HEK293T (cell line): ENCODE data around the gene SAT1.

Experiments used
- BHLHE40 ChIP-seq: fragments of 450-650 bp; IDR thresholded peaks from 2 replicates; pipeline ENCODE4 v1.6.1; 2016; ENCODE audit warnings: mild to moderate bottlenecking, moderate library complexity, borderline replicate concordance
- ELF4 ChIP-seq: fragments of 450-650 bp; IDR thresholded peaks from 2 replicates; pipeline ENCODE4 v1.6.1; 2017; ENCODE audit warnings: antibody characterized with exemption
- FOXA1 ChIP-seq: fragments of 450-650 bp; IDR thresholded peaks from 2 replicates; pipeline ENCODE4 v1.6.1; 2016; ENCODE audit warnings: mild to moderate bottlenecking
- FOXK2 ChIP-seq: fragments of 450-650 bp; IDR thresholded peaks from 2 replicates; pipeline ENCODE4 v1.6.1; 2016; ENCODE audit warnings: mild to moderate bottlenecking
- LEF1 ChIP-seq: fragments of 450-650 bp; IDR thresholded peaks from 2 replicates; pipeline ENCODE4 v1.6.1; 2017; ENCODE audit warnings: mild to moderate bottlenecking, borderline replicate concordance
- SP1 ChIP-seq: fragments of 450-650 bp; IDR thresholded peaks from 2 replicates; pipeline ENCODE4 v1.6.1; 2017

GRCh38 chrX:23820235-23820782 is 37.3 kb downstream of the SAT1 start:
- TF ChIP-seq FOXK2 (no peak), FOXA1 (no peak), SP1 (no peak), BHLHE40 (no peak), LEF1 (no peak), ELF4 (no peak)
